ENCODE results near the gene SAMD1.

GRCh38 chr19:14107581-14108461 is 17.3 kb upstream of the SAMD1 start:
- no peak for TF ChIP-seq ZBTB44 (CRISPR knock-in tag; IDR thresholded peaks at IDR 0.05)
- TF ChIP-seq ATF2 (CRISPR knock-in tag; IDR thresholded peaks at IDR 0.05): no peak
- no peak for TF ChIP-seq TCF12 (IDR thresholded peaks at IDR 0.05)
- no peak for TF ChIP-seq TCF12 (CRISPR knock-in tag; IDR thresholded peaks at IDR 0.05)
- no peak for TF ChIP-seq ZNF281 (CRISPR knock-in tag; IDR thresholded peaks at IDR 0.05; ENCODE audit: borderline replicate concordance)
- TF ChIP-seq ZNF562 (CRISPR knock-in tag; IDR thresholded peaks at IDR 0.05; ENCODE audit: borderline replicate concordance): no peak
- TF ChIP-seq ARID4A (CRISPR knock-in tag; IDR thresholded peaks at IDR 0.05; ENCODE audit: borderline replicate concordance): no peak
- TF ChIP-seq PBX3 (CRISPR knock-in tag; IDR thresholded peaks at IDR 0.05; ENCODE audit: borderline replicate concordance): no peak
- no peak for TF ChIP-seq TAF15 (IDR thresholded peaks at IDR 0.05; ENCODE audit: low read depth, low read length, poor library complexity, severe bottlenecking)
- no peak for TF ChIP-seq REST (IDR thresholded peaks at IDR 0.05; ENCODE audit: borderline replicate concordance in 1 of 2, low read depth in 1 of 2, low read length in 2 of 2)
